ENCODE results near the gene SPAG16. TPM values are rescaled to one million over a fixed set of nuclear protein-coding genes. Genes with fewer than 3 reads are reported as not detected.

SPAG16 gene
- total and polyA plus RNA-seq, 2 of the 13 experiments (the other 11 are each of a cell fraction or from before 2014, with no cell fraction given) = 9.6 to 26.5 TPM

DNA sequence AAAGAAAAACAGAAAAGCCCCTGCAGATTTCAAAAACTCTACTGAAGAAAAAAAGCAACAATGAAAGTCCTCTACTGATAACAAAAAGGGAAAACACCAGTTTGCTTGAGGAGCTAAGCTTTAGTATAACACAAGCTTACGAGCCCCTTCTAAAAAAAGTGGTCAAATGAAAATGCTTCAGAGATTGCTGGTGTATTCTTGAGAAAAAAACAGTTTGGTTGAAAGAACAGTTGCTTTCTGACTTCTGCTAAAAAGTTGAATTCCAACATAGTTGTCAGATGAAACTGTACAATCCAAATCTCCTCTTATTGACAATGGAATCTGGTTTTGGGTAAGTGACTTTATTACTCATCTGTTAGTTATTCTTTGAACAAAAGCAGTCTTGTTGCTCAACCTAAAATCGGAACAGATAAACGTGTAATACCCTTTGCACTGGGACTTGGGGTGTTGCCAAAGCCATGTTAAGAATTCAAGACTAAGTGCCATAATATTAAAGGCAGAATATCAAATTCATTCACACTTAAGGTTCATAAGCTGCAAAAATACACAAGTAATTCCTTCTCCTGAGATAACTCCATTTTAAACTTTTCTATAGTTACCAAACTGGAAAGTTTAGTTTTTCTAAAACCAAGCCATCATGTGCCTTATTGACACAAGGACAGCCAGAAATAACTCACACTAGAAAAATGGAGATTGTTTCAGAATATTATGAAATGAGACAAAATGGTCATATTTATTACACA, 45.3 kb upstream of the SPAG16 start (continued):
- TF ChIP-seq, protein P1, sequence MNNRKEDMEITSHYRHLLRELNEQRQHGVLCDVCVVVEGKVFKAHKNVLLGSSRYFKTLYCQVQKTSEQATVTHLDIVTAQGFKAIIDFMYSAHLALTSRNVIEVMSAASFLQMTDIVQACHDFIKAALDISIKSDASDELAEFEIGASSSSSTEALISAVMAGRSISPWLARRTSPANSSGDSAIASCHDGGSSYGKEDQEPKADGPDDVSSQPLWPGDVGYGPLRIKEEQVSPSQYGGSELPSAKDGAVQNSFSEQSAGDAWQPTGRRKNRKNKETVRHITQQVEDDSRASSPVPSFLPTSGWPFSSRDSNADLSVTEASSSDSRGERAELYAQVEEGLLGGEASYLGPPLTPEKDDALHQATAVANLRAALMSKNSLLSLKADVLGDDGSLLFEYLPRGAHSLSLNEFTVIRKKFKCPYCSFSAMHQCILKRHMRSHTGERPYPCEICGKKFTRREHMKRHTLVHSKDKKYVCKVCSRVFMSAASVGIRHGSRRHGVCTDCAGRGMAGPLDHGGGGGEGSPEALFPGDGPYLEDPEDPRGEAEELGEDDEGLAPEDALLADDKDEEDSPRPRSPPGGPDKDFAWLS (CRISPR knock-in tag; IDR thresholded peaks at IDR 0.05; ENCODE audit: borderline replicate concordance) = no peak
- TF ChIP-seq, protein P2, sequence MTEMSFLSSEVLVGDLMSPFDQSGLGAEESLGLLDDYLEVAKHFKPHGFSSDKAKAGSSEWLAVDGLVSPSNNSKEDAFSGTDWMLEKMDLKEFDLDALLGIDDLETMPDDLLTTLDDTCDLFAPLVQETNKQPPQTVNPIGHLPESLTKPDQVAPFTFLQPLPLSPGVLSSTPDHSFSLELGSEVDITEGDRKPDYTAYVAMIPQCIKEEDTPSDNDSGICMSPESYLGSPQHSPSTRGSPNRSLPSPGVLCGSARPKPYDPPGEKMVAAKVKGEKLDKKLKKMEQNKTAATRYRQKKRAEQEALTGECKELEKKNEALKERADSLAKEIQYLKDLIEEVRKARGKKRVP (CRISPR knock-in tag; IDR thresholded peaks at IDR 0.05) = peak in 1 of 2 experiments; percentile 59; a peak in 2 of 4 replicates
- TF ChIP-seq EED (CRISPR knock-in tag; IDR thresholded peaks at IDR 0.05) = no peak
- TF ChIP-seq, protein P3, sequence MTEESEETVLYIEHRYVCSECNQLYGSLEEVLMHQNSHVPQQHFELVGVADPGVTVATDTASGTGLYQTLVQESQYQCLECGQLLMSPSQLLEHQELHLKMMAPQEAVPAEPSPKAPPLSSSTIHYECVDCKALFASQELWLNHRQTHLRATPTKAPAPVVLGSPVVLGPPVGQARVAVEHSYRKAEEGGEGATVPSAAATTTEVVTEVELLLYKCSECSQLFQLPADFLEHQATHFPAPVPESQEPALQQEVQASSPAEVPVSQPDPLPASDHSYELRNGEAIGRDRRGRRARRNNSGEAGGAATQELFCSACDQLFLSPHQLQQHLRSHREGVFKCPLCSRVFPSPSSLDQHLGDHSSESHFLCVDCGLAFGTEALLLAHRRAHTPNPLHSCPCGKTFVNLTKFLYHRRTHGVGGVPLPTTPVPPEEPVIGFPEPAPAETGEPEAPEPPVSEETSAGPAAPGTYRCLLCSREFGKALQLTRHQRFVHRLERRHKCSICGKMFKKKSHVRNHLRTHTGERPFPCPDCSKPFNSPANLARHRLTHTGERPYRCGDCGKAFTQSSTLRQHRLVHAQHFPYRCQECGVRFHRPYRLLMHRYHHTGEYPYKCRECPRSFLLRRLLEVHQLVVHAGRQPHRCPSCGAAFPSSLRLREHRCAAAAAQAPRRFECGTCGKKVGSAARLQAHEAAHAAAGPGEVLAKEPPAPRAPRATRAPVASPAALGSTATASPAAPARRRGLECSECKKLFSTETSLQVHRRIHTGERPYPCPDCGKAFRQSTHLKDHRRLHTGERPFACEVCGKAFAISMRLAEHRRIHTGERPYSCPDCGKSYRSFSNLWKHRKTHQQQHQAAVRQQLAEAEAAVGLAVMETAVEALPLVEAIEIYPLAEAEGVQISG (CRISPR knock-in tag; IDR thresholded peaks at IDR 0.05) = no peak
- TF ChIP-seq CHD4 (IDR thresholded peaks at IDR 0.05; ENCODE audit: borderline replicate concordance, low read length) = peak; percentile 35; the same call in 1 of the 2 replicates
- peak; percentile 82 for TF ChIP-seq GATAD2A (CRISPR knock-in tag; IDR thresholded peaks at IDR 0.05)
- TF ChIP-seq JUND (CRISPR knock-in tag; IDR thresholded peaks at IDR 0.05) = peak; percentile 75
- TF ChIP-seq, protein P4, sequence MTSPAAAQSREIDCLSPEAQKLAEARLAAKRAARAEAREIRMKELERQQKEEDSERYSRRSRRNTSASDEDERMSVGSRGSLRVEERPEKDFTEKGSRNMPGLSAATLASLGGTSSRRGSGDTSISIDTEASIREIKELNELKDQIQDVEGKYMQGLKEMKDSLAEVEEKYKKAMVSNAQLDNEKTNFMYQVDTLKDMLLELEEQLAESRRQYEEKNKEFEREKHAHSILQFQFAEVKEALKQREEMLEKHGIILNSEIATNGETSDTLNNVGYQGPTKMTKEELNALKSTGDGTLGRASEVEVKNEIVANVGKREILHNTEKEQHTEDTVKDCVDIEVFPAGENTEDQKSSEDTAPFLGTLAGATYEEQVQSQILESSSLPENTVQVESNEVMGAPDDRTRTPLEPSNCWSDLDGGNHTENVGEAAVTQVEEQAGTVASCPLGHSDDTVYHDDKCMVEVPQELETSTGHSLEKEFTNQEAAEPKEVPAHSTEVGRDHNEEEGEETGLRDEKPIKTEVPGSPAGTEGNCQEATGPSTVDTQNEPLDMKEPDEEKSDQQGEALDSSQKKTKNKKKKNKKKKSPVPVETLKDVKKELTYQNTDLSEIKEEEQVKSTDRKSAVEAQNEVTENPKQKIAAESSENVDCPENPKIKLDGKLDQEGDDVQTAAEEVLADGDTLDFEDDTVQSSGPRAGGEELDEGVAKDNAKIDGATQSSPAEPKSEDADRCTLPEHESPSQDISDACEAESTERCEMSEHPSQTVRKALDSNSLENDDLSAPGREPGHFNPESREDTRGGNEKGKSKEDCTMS (CRISPR knock-in tag; conservative IDR thresholded peaks at IDR 0.05) = no peak
- TF ChIP-seq ZNF256 (CRISPR knock-in tag; conservative IDR thresholded peaks at IDR 0.05) = no peak
- peak; percentile 55 for TF ChIP-seq FOXA1 (IDR thresholded peaks at IDR 0.05)
- peak; percentile 91 for TF ChIP-seq FOXA1 (CRISPR knock-in tag; IDR thresholded peaks at IDR 0.05)
- peak; percentile 61 for TF ChIP-seq SIX1 (CRISPR knock-in tag; IDR thresholded peaks at IDR 0.05; ENCODE audit: borderline replicate concordance)
- no peak for TF ChIP-seq JDP2 (CRISPR knock-in tag; IDR thresholded peaks at IDR 0.05; ENCODE audit: borderline replicate concordance)
- TF ChIP-seq ZSCAN29 (CRISPR knock-in tag; conservative IDR thresholded peaks at IDR 0.05) = 0 out of 2 replicates have a peak, but pooled peaks have one; percentile 26
- peak; percentile 50; the same call in 1 of the 2 replicates for TF ChIP-seq TARDBP (CRISPR knock-in tag; IDR thresholded peaks at IDR 0.05)
- TF ChIP-seq, protein P5, sequence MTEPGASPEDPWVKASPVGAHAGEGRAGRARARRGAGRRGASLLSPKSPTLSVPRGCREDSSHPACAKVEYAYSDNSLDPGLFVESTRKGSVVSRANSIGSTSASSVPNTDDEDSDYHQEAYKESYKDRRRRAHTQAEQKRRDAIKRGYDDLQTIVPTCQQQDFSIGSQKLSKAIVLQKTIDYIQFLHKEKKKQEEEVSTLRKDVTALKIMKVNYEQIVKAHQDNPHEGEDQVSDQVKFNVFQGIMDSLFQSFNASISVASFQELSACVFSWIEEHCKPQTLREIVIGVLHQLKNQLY (CRISPR knock-in tag; IDR thresholded peaks at IDR 0.05) = no peak
- no peak for TF ChIP-seq CREB1 (IDR thresholded peaks at IDR 0.05)
- TF ChIP-seq CREB1 (CRISPR knock-in tag; IDR thresholded peaks at IDR 0.05) = peak; percentile 72
- TF ChIP-seq EHMT2 (IDR thresholded peaks at IDR 0.05; ENCODE audit: borderline replicate concordance, low read depth, low read length) = peak; percentile 83; the same call in 1 of the 2 replicates
- peak; percentile 66; the same call in 1 of the 2 replicates for TF ChIP-seq PPARG (CRISPR knock-in tag; conservative IDR thresholded peaks at IDR 0.05)
- no peak for TF ChIP-seq SMAD1 (CRISPR knock-in tag; IDR thresholded peaks at IDR 0.05; ENCODE audit: borderline replicate concordance, low read depth)
- peak; percentile 41 for TF ChIP-seq ASH2L (IDR thresholded peaks at IDR 0.05; ENCODE audit: insufficient read length, low read depth, low read length)
